Parathyroid adenoma (tissue), 2 donors: Measurements from ENCODE around the gene PI4KA.
A peak's percentile ranks its signal among the peaks of the same experiment; 100 is the strongest.

Source experiments
- H2AFZ ChIP-seq: fragments of 300-600 bp; sonication (generic); one replicate; pipeline ENCODE4 v1.7.0; 2017; ENCODE audit warnings: antibody characterized with exemption, mild to moderate bottlenecking
- H3K27ac ChIP-seq: fragments of 300-600 bp; sonication (generic); one replicate; pipeline ENCODE4 v1.7.0; 2017
- H3K27me3 ChIP-seq: fragments of 300-600 bp; sonication (generic); one replicate; pipeline ENCODE4 v1.7.0; 2017; ENCODE audit warnings: low read length; ENCODE audit not compliant: control insufficient read depth, insufficient read depth
- H3K36me3 ChIP-seq: fragments of 300-600 bp; sonication (generic); one replicate; pipeline ENCODE4 v1.7.0; 2017; ENCODE audit warnings: low read length; ENCODE audit not compliant: control insufficient read depth, insufficient read depth
- H3K4me1 ChIP-seq: fragments of 300-600 bp; sonication (generic); one replicate; pipeline ENCODE4 v1.7.0; 2017; ENCODE audit warnings: control low read depth
- H3K4me2 ChIP-seq: fragments of 300-600 bp; sonication (generic); one replicate; pipeline ENCODE4 v1.7.0; 2017; ENCODE audit warnings: low read length
- H3K4me3 ChIP-seq: fragments of 300-600 bp; sonication (generic); one replicate; pipeline ENCODE4 v1.7.0; 2017; ENCODE audit warnings: low read depth, low read length
- H3K79me2 ChIP-seq: fragments of 300-600 bp; sonication (generic); one replicate; pipeline ENCODE4 v1.7.0; 2017; ENCODE audit warnings: control low read depth
- H3K9ac ChIP-seq: fragments of 300-600 bp; sonication (generic); one replicate; pipeline ENCODE4 v1.7.0; 2017; ENCODE audit warnings: mild to moderate bottlenecking
- H3K9me3 ChIP-seq: fragments of 300-600 bp; sonication (generic); one replicate; pipeline ENCODE4 v1.7.0; 2017; ENCODE audit warnings: low read length; ENCODE audit not compliant: control insufficient read depth
- CTCF ChIP-seq: fragments of 300-600 bp; sonication (generic); IDR thresholded peaks from one replicate; pipeline ENCODE4 v1.7.0; 2017; ENCODE audit warnings: antibody characterized with exemption, mild to moderate bottlenecking
- donor health status: primary hyperparathyroidism.

The PI4KA gene

GRCh38 chr22:20859615-20860014 is 1.0 kb upstream of the PI4KA start:
- no peak overlapping the region for H3K9ac ChIP-seq
- peaks cover 3% of the 10 kb centered on the region for H3K4me1 ChIP-seq

GRCh38 chr22:20857838-20858614 is 585 bp downstream of the PI4KA start:
- Histone ChIP-seq H3K36me3 (no peaks in the 10 kb centered on the region), H3K9me3 (no peaks in the 10 kb centered on the region), H3K9ac (no peak overlapping the region), H3K4me1 (peaks cover 4% of the 10 kb centered on the region), H3K4me3 (peak overlapping the region; percentile 86), H3K4me2 (peak overlapping the region; percentile 83), H3K27me3 (no peaks in the 10 kb centered on the region), H3K27ac (peak overlapping the region; percentile 70), H2AFZ (peak overlapping the region; percentile 74), H3K79me2 (peaks cover 12% of the 10 kb centered on the region)
- no peak for TF ChIP-seq CTCF

More at GRCh38 chr22:20859615-20860014, 1.0 kb upstream of the PI4KA start:
- peak overlapping the region; percentile 90 for H2AFZ ChIP-seq
- no peaks in the 10 kb centered on the region for H3K27me3 ChIP-seq
- TF ChIP-seq CTCF = no peak
- peak overlapping the region; percentile 78 for H3K4me3 ChIP-seq
- no peaks in the 10 kb centered on the region for H3K36me3 ChIP-seq
- H3K27ac ChIP-seq = peak overlapping the region; percentile 64
- peak overlapping the region; percentile 70 for H3K4me2 ChIP-seq
- H3K79me2 ChIP-seq = peaks cover 4% of the 10 kb centered on the region
- no peaks in the 10 kb centered on the region for H3K9me3 ChIP-seq

GRCh38 chr22:20857247-20857643 is 1.4 kb downstream of the PI4KA start:
- Histone ChIP-seq H3K4me1 (peaks cover 7% of the 10 kb centered on the region), H3K4me2 (peak overlapping the region; percentile 83), H3K27me3 (no peaks in the 10 kb centered on the region), H3K9ac (no peak overlapping the region), H3K27ac (no peak overlapping the region), H3K4me3 (peak overlapping the region; percentile 86), H3K9me3 (no peaks in the 10 kb centered on the region), H3K36me3 (no peaks in the 10 kb centered on the region), H2AFZ (no peak overlapping the region), H3K79me2 (peaks cover 12% of the 10 kb centered on the region)
- TF ChIP-seq CTCF = no peak

GRCh38 chr22:20853236-20853660 is 5.4 kb downstream of the PI4KA start:
- H3K4me3 ChIP-seq = no peak overlapping the region
- H3K9ac ChIP-seq = no peak overlapping the region
- peaks cover 7% of the 10 kb centered on the region for H3K4me1 ChIP-seq
- H3K27me3 ChIP-seq = no peaks in the 10 kb centered on the region
- no peak for TF ChIP-seq CTCF
- no peaks in the 10 kb centered on the region for H3K9me3 ChIP-seq
- H3K4me2 ChIP-seq = no peak overlapping the region
- H3K36me3 ChIP-seq = no peaks in the 10 kb centered on the region
- H3K27ac ChIP-seq = no peak overlapping the region
- H3K79me2 ChIP-seq = peaks cover 36% of the 10 kb centered on the region
- no peak overlapping the region for H2AFZ ChIP-seq

GRCh38 chr22:20852503-20852902 is 6.1 kb downstream of the PI4KA start:
- Histone ChIP-seq H3K79me2 (peaks cover 38% of the 10 kb centered on the region), H3K4me2 (no peak overlapping the region), H3K4me1 (peaks cover 7% of the 10 kb centered on the region), H3K9ac (no peak overlapping the region), H3K27me3 (no peaks in the 10 kb centered on the region), H2AFZ (no peak overlapping the region), H3K4me3 (no peak overlapping the region), H3K36me3 (no peaks in the 10 kb centered on the region), H3K27ac (no peak overlapping the region), H3K9me3 (no peaks in the 10 kb centered on the region)
- TF ChIP-seq CTCF = no peak
